ENCODE results near the gene ZNF668. TPM values are rescaled to one million over a fixed set of nuclear protein-coding genes. Genes with fewer than 3 reads are reported as not detected.
"Not testable (repeated sequence)": the region's sequence is repeated elsewhere in the genome, so short reads cannot be mapped to it uniquely, and the experiment has no call there.

ZNF668 gene
- total RNA-seq, 1 donor from 2014 or later = 5.4 TPM

DNA sequence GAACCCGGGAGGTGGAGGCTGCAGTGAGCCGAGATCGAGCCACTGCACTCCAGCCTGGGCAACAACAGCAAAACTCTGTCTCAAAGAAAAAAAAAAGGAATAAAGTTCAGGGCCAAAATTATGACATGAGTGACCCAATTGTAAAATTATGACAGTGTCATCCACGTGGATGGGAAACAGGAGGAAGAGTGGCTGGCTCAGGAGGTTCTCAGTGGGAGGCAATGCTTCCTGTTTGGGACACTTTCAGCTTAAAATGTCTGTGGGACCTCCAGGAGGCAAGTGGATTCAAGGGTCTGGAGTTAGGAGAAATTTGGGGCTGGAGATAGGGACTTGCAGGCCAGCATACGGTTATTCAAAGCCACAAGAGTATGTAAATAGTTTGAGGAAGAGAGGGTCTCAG, 48.7 kb downstream of the ZNF668 start:
- DNase-seq (ENCODE audit: extremely low spot score in 2 of 2) = no peak
- no peaks in the 10 kb centered on the region for H3K9me3 ChIP-seq
- intact Hi-C loops (cut with DNase I) = no loop called here
- no peaks in the 10 kb centered on the region for H3K27me3 ChIP-seq
- no peak overlapping the region for H3K4me3 ChIP-seq
- no peaks in the 10 kb centered on the region for H3K36me3 ChIP-seq
- no peak overlapping the region for H3K27ac ChIP-seq
- H3K4me1 ChIP-seq = no peaks in the 10 kb centered on the region
- TF ChIP-seq, protein P1, sequence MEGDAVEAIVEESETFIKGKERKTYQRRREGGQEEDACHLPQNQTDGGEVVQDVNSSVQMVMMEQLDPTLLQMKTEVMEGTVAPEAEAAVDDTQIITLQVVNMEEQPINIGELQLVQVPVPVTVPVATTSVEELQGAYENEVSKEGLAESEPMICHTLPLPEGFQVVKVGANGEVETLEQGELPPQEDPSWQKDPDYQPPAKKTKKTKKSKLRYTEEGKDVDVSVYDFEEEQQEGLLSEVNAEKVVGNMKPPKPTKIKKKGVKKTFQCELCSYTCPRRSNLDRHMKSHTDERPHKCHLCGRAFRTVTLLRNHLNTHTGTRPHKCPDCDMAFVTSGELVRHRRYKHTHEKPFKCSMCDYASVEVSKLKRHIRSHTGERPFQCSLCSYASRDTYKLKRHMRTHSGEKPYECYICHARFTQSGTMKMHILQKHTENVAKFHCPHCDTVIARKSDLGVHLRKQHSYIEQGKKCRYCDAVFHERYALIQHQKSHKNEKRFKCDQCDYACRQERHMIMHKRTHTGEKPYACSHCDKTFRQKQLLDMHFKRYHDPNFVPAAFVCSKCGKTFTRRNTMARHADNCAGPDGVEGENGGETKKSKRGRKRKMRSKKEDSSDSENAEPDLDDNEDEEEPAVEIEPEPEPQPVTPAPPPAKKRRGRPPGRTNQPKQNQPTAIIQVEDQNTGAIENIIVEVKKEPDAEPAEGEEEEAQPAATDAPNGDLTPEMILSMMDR (IDR thresholded peaks at IDR 0.05) = no peak
- TF ChIP-seq POLR2A (IDR thresholded peaks at IDR 0.05) (no peak), POLR2AphosphoS5 (IDR thresholded peaks at IDR 0.05; ENCODE audit: insufficient read depth in 1 of 2, low read depth in 1 of 2) (no peak)

DNA sequence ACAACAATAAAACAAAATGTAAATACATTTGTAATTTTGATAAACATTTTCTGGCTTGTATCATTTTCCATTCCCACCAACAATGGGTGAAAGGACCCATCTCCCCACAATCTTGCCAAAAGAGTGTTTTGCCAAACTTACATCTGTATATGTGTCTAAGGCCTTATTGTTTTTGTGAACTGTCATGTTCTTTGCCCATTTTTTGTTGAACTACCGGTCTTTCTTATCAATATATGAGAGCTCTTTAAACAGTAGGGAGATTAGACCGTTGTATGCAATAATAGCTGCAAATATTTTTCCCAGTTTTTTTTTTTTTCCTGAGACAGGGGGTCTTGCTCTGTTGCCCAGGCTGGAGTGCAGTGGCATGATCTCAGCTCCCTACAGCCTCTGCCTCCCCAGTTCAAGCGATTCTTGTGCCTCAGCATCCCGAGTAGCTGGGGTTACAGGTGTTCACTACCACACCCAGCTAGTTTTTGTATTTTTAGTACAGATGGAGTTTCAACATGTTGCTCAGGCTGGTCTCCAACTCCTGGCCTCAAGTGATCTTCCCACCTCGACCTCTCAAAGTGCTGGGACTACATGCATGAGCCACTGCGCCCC, 50.3 kb downstream of the ZNF668 start:
- no peak for TF ChIP-seq POLR2A (IDR thresholded peaks at IDR 0.05)
- TF ChIP-seq, protein P1 (IDR thresholded peaks at IDR 0.05) = no peak
- TF ChIP-seq POLR2AphosphoS5 (IDR thresholded peaks at IDR 0.05; ENCODE audit: insufficient read depth in 1 of 2, low read depth in 1 of 2) = no peak
- intact Hi-C loops (cut with DNase I) = no loop called here
- Histone ChIP-seq H3K36me3 (no peaks in the 10 kb centered on the region), H3K27me3 (no peaks in the 10 kb centered on the region), H3K4me1 (no peaks in the 10 kb centered on the region), H3K9me3 (no peaks in the 10 kb centered on the region), H3K4me3 (no peak overlapping the region), H3K27ac (no peak overlapping the region)
- no peak for DNase-seq (ENCODE audit: extremely low spot score in 2 of 2)

DNA sequence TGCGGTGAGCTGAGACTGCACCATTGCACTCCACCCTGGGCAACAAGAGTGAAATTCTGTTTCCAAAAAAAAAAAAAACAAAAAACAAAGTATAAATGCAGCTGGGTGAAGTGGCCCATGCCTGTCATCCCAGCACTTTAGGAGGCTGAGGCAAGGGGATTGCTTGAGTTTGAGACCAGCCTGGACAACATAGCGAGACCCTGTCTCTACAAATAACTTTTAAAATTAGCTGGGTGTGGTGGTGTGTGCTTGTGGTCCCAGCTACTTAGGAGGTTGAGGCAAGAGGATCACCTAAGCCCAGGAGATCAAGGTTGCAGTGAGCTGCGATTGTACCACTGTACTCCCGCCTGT, 50.8 kb downstream of the ZNF668 start:
- H3K36me3 ChIP-seq = no peaks in the 10 kb centered on the region
- no peak for TF ChIP-seq POLR2A (IDR thresholded peaks at IDR 0.05)
- TF ChIP-seq POLR2AphosphoS5 (IDR thresholded peaks at IDR 0.05; ENCODE audit: insufficient read depth in 1 of 2, low read depth in 1 of 2) = no peak
- TF ChIP-seq, protein P1 (IDR thresholded peaks at IDR 0.05) = no peak
- H3K9me3 ChIP-seq = no peaks in the 10 kb centered on the region
- H3K27me3 ChIP-seq = no peaks in the 10 kb centered on the region
- no peak overlapping the region for H3K27ac ChIP-seq
- no peak for DNase-seq (ENCODE audit: extremely low spot score in 2 of 2)
- H3K4me1 ChIP-seq = no peaks in the 10 kb centered on the region
- intact Hi-C loops (cut with DNase I) = no loop called here
- H3K4me3 ChIP-seq = no peak overlapping the region

DNA sequence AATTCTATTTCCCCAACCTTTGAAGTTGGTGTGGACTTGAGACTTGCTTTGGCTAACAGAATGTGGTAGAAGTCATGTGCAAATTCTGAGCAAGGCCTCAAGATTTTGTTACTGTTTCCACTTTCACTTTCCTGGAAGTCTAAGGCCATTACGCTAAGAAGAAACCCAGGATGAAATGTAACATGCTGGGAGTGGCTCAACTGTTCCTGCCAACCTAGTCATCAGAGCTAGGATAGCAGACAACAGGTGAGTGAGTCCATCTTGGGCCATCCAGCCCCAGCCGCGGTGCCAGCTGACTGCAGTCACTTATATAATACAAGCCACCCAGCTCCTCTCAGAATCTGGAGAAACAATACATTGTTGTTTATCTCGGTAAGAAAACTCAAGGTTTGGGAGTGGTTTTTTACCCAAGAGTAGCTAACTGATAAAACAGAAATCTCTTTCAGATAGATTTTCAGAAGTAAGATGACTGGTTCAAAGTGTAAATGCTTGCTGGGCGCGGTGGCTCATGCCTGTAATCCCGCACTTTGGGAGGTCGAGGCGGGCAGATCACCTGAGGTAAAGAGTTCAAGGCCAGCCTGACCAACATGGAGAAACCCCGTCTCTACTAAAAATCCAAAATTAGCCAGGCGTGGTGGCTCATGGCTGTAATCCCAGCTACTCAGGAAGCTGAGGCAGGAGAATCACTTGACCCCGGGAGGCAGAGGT, 51.3 kb downstream of the ZNF668 start:
- intact Hi-C loops (cut with DNase I) = no loop called here
- Histone ChIP-seq H3K36me3 (no peaks in the 10 kb centered on the region), H3K4me1 (no peaks in the 10 kb centered on the region), H3K9me3 (no peaks in the 10 kb centered on the region), H3K27ac (no peak overlapping the region), H3K4me3 (no peak overlapping the region), H3K27me3 (no peaks in the 10 kb centered on the region)
- DNase-seq (ENCODE audit: extremely low spot score in 2 of 2) = no peak
- TF ChIP-seq POLR2AphosphoS5 (IDR thresholded peaks at IDR 0.05; ENCODE audit: insufficient read depth in 1 of 2, low read depth in 1 of 2) = no peak
- TF ChIP-seq POLR2A (IDR thresholded peaks at IDR 0.05) = no peak
- TF ChIP-seq, protein P1 (IDR thresholded peaks at IDR 0.05) = no peak

DNA sequence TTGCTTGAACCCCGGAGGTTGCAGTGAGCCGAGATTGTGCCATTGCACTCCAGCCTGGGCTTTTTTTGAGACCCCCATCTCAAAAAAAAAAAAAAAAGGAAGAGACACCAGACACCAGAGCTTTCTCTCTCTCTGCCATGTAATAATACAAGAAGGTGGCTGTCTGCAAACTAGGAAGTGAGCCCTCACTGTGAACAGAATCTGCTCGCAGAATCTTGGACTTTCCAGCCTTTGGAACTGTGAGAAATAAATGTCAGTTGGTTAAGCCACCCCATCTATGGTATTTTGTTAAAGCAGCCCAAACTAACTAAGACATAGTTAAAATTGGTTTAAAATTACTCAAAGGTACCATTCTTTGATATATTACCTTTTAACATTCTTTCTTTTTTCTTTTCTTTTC, 53.5 kb downstream of the ZNF668 start:
- no peak for DNase-seq (ENCODE audit: extremely low spot score in 2 of 2)
- Histone ChIP-seq H3K27ac (no peak overlapping the region), H3K4me1 (no peaks in the 10 kb centered on the region), H3K36me3 (no peaks in the 10 kb centered on the region), H3K27me3 (no peaks in the 10 kb centered on the region), H3K9me3 (no peaks in the 10 kb centered on the region), H3K4me3 (no peak overlapping the region)
- no peak for TF ChIP-seq POLR2A (IDR thresholded peaks at IDR 0.05)
- TF ChIP-seq, protein P1 (IDR thresholded peaks at IDR 0.05) = no peak
- no peak for TF ChIP-seq POLR2AphosphoS5 (IDR thresholded peaks at IDR 0.05; ENCODE audit: insufficient read depth in 1 of 2, low read depth in 1 of 2)
- intact Hi-C loops (cut with DNase I) = no loop called here

DNA sequence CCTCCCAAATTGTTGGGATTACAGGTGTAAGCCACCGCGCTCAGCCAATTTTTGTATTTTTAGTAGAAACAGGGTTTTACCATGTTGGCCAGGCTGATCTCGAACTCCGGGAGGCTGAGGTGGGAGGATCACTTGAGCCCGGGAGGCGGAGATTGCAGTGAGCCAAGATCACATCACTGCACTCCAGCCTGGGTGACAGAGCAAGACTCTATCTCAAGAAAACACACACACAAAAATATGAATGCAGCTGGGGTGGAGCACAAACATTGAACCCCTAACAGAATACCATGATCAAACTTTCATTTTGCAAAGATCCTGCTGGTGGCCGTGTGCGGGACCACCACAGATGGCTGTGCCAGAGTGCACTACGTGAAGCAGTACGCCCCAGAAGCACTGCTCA, 56.3 kb downstream of the ZNF668 start:
- H3K4me1 ChIP-seq; H3K36me3 ChIP-seq; H3K27me3 ChIP-seq; H3K9me3 ChIP-seq; H3K4me3 ChIP-seq; DNase-seq (ENCODE audit: extremely low spot score in 2 of 2); intact Hi-C loops (cut with DNase I); H3K27ac ChIP-seq: not testable (repeated sequence)
